ENCODE data around the gene TMEM131. TPM values are rescaled to one million over a fixed set of nuclear protein-coding genes. Genes with fewer than 3 reads are reported as not detected.
"Not testable (repeated sequence)": the region's sequence is repeated elsewhere in the genome, so short reads cannot be mapped to it uniquely, and the experiment has no call there.

Gene TMEM131
- total and polyA plus RNA-seq, 7 experiments from 2014 or later = 10.6 to 46.4 (median 40.5) TPM

GRCh38 chr2:97824011-97824410, 171.7 kb downstream of the TMEM131 start:
- ATAC-seq = not testable (repeated sequence)

GRCh38 chr2:97821862-97822261, 173.9 kb downstream of the TMEM131 start:
- H3K36me3 ChIP-seq (ENCODE audit: control insufficient read depth in 2 of 3, insufficient read depth in 3 of 3, low read length in 3 of 3); H3K27ac Mint-ChIP-seq; POLR2A ChIA-PET; H3K9me3 ChIP-seq (ENCODE audit: control insufficient read depth in 2 of 3, low read length in 3 of 3); H3K9me3 Mint-ChIP-seq; H3K4me3 ChIP-seq (ENCODE audit: low read length); H3K27me3 ChIP-seq (ENCODE audit: control insufficient read depth in 2 of 2, insufficient read depth in 2 of 2, low read length in 2 of 2); H3K27ac ChIP-seq (ENCODE audit: low read depth, low read length); intact Hi-C loops (cut with micrococcal nuclease); H3K4me1 ChIP-seq (ENCODE audit: control insufficient read depth in 2 of 2, insufficient read depth in 2 of 2, low read length in 2 of 2); H3K27me3 Mint-ChIP-seq; CTCF ChIA-PET; H3K4me3 Mint-ChIP-seq; ATAC-seq; DNase-seq: not testable (repeated sequence)
- Mint-ChIP-seq H3K36me3 (peaks cover 5 to 41% (median 16%) of the 10 kb centered on the region in 5 donors), H3K4me1 (peaks cover 4 to 11% (median 9%) of the 10 kb centered on the region in 7 donors)

More at GRCh38 chr2:97824011-97824410, 171.7 kb downstream of the TMEM131 start:
- Mint-ChIP-seq H3K4me1 (peaks cover 4 to 24% (median 14%) of the 10 kb centered on the region in 7 donors), H3K36me3 (peaks cover 6 to 60% (median 21%) of the 10 kb centered on the region in 5 donors)
- H3K27ac ChIP-seq (ENCODE audit: low read depth, low read length); H3K27ac Mint-ChIP-seq; H3K4me3 Mint-ChIP-seq; DNase-seq; intact Hi-C loops (cut with micrococcal nuclease); H3K36me3 ChIP-seq (ENCODE audit: control insufficient read depth in 2 of 3, insufficient read depth in 3 of 3, low read length in 3 of 3); H3K9me3 ChIP-seq (ENCODE audit: control insufficient read depth in 2 of 3, low read length in 3 of 3); CTCF ChIA-PET; H3K9me3 Mint-ChIP-seq; H3K4me1 ChIP-seq (ENCODE audit: control insufficient read depth in 2 of 2, insufficient read depth in 2 of 2, low read length in 2 of 2); H3K27me3 Mint-ChIP-seq; H3K4me3 ChIP-seq (ENCODE audit: low read length); H3K27me3 ChIP-seq (ENCODE audit: control insufficient read depth in 2 of 2, insufficient read depth in 2 of 2, low read length in 2 of 2); POLR2A ChIA-PET: not testable (repeated sequence)

GRCh38 chr2:97819754-97820153, 176.0 kb downstream of the TMEM131 start:
- Histone ChIP-seq H3K4me3 (ENCODE audit: low read length) (no peak overlapping the region), H3K9me3 (ENCODE audit: control insufficient read depth in 2 of 3, low read length in 3 of 3) (no peaks in the 10 kb centered on the region), H3K27ac (ENCODE audit: low read depth, low read length) (no peak overlapping the region), H3K27me3 (ENCODE audit: control insufficient read depth in 2 of 2, insufficient read depth in 2 of 2, low read length in 2 of 2) (no peaks in the 10 kb centered on the region), H3K36me3 (ENCODE audit: control insufficient read depth in 2 of 3, insufficient read depth in 3 of 3, low read length in 3 of 3) (peaks cover 0 to 13% (median 5%) of the 10 kb centered on the region in 3 experiments), H3K4me1 (ENCODE audit: control insufficient read depth in 2 of 2, insufficient read depth in 2 of 2, low read length in 2 of 2) (no peaks in the 10 kb centered on the region)
- Mint-ChIP-seq H3K4me1 (no peaks in the 10 kb centered on the region), H3K36me3 (peaks cover 3 to 32% (median 11%) of the 10 kb centered on the region in 5 donors), H3K9me3 (no peaks in the 10 kb centered on the region), H3K4me3 (no peak overlapping the region), H3K27ac (peak overlapping the region in 1 of 9 donors; percentile 21), H3K27me3 (no peaks in the 10 kb centered on the region)
- DNase-seq = no peak
- no peak for ATAC-seq
- ChIA-PET CTCF (interaction anchor here (1.2 kb wide), 1 partner anchor 13 kb away, joined by 3 read pairs; no protein-coding TSS in a partner anchor), POLR2A (no interaction called here)
- intact Hi-C loops (cut with micrococcal nuclease) = no loop called here

GRCh38 chr2:97816411-97816810, 179.3 kb downstream of the TMEM131 start:
- H3K27me3 Mint-ChIP-seq = no peaks in the 10 kb centered on the region
- POLR2A ChIA-PET = no interaction called here
- DNase-seq (no peak), ATAC-seq (no peak)
- intact Hi-C loops (cut with micrococcal nuclease) = no loop called here
- H3K27ac ChIP-seq (ENCODE audit: low read depth, low read length) = no peak overlapping the region
- H3K4me1 Mint-ChIP-seq = no peaks in the 10 kb centered on the region
- no peaks in the 10 kb centered on the region for H3K9me3 ChIP-seq (ENCODE audit: control insufficient read depth in 2 of 3, low read length in 3 of 3)
- H3K4me3 Mint-ChIP-seq = no peak overlapping the region
- H3K9me3 Mint-ChIP-seq = no peaks in the 10 kb centered on the region
- H3K4me1 ChIP-seq (ENCODE audit: control insufficient read depth in 2 of 2, insufficient read depth in 2 of 2, low read length in 2 of 2) = no peaks in the 10 kb centered on the region
- peak overlapping the region in 1 of 9 donors; percentile 28 for H3K27ac Mint-ChIP-seq
- H3K36me3 ChIP-seq (ENCODE audit: control insufficient read depth in 2 of 3, insufficient read depth in 3 of 3, low read length in 3 of 3) = peaks cover 5 to 19% (median 12%) of the 10 kb centered on the region in 3 experiments
- no peaks in the 10 kb centered on the region for H3K27me3 ChIP-seq (ENCODE audit: control insufficient read depth in 2 of 2, insufficient read depth in 2 of 2, low read length in 2 of 2)
- no peak overlapping the region for H3K4me3 ChIP-seq (ENCODE audit: low read length)
- CTCF ChIA-PET = interaction anchor here (2.2 kb wide), 1 partner anchor 10 kb away, joined by 7 read pairs; no protein-coding TSS in a partner anchor
- H3K36me3 Mint-ChIP-seq = peaks cover 0 to 28% (median 14%) of the 10 kb centered on the region in 5 donors

DNA sequence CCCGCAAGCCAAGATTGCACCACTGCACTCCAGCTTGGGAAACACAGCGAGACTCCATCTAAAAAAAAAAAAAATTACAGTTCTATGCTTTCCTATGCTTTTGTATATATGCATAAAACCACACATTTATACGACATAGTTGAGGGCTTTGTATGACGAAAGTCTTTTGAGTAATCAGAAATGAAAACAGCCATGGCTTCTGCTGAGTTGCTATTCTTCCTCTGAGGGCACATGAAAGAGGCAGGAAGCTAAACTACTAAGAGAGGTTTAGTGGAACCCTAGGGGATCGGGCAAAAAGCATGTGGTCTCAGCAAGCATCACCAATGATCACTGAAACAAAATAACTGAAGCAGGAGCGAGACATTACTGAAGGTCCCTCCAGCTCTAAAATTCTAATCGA, 182.8 kb downstream of the TMEM131 start:
- H3K36me3 ChIP-seq (ENCODE audit: control insufficient read depth in 2 of 3, insufficient read depth in 3 of 3, low read length in 3 of 3) = peaks cover 5 to 37% (median 12%) of the 10 kb centered on the region in 3 experiments
- Mint-ChIP-seq H3K9me3 (no peaks in the 10 kb centered on the region), H3K27me3 (no peaks in the 10 kb centered on the region), H3K27ac (peak overlapping the region in 1 of 9 donors; percentile 38), H3K4me3 (no peak overlapping the region), H3K4me1 (no peaks in the 10 kb centered on the region), H3K36me3 (peaks cover 0 to 28% (median 14%) of the 10 kb centered on the region in 5 donors)
- CTCF ChIA-PET = interaction anchor here (0.6 kb wide), 1 partner anchor 1025 kb away, joined by 3 read pairs; no protein-coding TSS in a partner anchor
- DNase-seq (no peak), ATAC-seq (no peak)
- H3K4me3 ChIP-seq (ENCODE audit: low read length) = no peak overlapping the region
- POLR2A ChIA-PET = no interaction called here
- no peaks in the 10 kb centered on the region for H3K4me1 ChIP-seq (ENCODE audit: control insufficient read depth in 2 of 2, insufficient read depth in 2 of 2, low read length in 2 of 2)
- H3K27ac ChIP-seq (ENCODE audit: low read depth, low read length) = no peak overlapping the region
- no peaks in the 10 kb centered on the region for H3K27me3 ChIP-seq (ENCODE audit: control insufficient read depth in 2 of 2, insufficient read depth in 2 of 2, low read length in 2 of 2)
- no peaks in the 10 kb centered on the region for H3K9me3 ChIP-seq (ENCODE audit: control insufficient read depth in 2 of 3, low read length in 3 of 3)
- intact Hi-C loops (cut with micrococcal nuclease) = no loop called here

DNA sequence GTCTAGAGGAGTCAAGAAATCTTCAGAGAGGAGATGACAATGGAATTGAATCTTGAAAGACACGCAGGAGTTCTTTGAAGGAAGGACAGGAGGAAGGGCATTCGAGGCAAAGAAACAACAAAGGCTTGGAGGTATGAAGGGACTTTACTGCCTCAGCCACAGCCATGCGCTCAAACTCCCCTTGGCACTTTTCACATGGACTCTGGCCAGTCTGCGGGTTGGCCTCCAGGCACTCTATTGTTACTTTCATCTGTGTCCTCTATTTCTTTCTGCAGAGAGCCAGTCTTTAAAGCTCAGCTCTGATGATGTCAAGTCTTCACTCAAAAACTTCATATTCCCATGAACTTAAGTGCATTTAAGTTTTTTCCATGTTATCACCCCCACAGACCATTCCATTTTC, 186.9 kb downstream of the TMEM131 start:
- no peak for ATAC-seq
- Mint-ChIP-seq H3K4me1 (peaks cover 0 to 8% (median 0%) of the 10 kb centered on the region in 7 donors), H3K27me3 (no peaks in the 10 kb centered on the region), H3K4me3 (no peak overlapping the region), H3K9me3 (no peaks in the 10 kb centered on the region), H3K27ac (no peak overlapping the region), H3K36me3 (peaks cover 0 to 33% (median 14%) of the 10 kb centered on the region in 5 donors)
- Histone ChIP-seq H3K36me3 (ENCODE audit: control insufficient read depth in 2 of 3, insufficient read depth in 3 of 3, low read length in 3 of 3) (peaks cover 0 to 30% (median 14%) of the 10 kb centered on the region in 3 experiments), H3K4me3 (ENCODE audit: low read length) (no peak overlapping the region), H3K4me1 (ENCODE audit: control insufficient read depth in 2 of 2, insufficient read depth in 2 of 2, low read length in 2 of 2) (peaks cover 0 to 6% of the 10 kb centered on the region in 2 donors), H3K27ac (ENCODE audit: low read depth, low read length) (no peak overlapping the region), H3K9me3 (ENCODE audit: control insufficient read depth in 2 of 3, low read length in 3 of 3) (no peaks in the 10 kb centered on the region), H3K27me3 (ENCODE audit: control insufficient read depth in 2 of 2, insufficient read depth in 2 of 2, low read length in 2 of 2) (no peaks in the 10 kb centered on the region)
- ChIA-PET POLR2A (no interaction called here), CTCF (interaction anchor here (1.1 kb wide), 1 partner anchor 577 kb away, joined by 4 read pairs; no protein-coding TSS in a partner anchor)
- intact Hi-C loops (cut with micrococcal nuclease) = loop anchor here in 1 of 2 donors (5.0 kb wide), 1 partner anchor 188 kb away; the partner anchor contains the start of gene TMEM131
- DNase-seq = no peak

Measured in naive thymus-derived CD4-positive, alpha-beta T cell (primary cell).